SK-N-SH treated with all-trans-retinoic acid at 6 μM for 48 hours (cell line): ENCODE measurements around the gene ZXDA.

Source experiments
- ATAC-seq: fragments of 200-7000 bp; cut with Tn5 transposase; 3 replicates; pipeline ENCODE4 v1.9.1; 2020; ENCODE audit warnings: mild to moderate bottlenecking, moderate library complexity
- ARNTL ChIP-seq: fragments of 450-650 bp; formaldehyde crosslinking; IDR thresholded peaks from 2 replicates; pipeline ENCODE4 v1.5.0; 2020; ENCODE audit warnings: low read depth, mild to moderate bottlenecking, moderate library complexity, borderline replicate concordance
- BACH2 ChIP-seq: fragments of 250-450 bp; sonication (Bioruptor Pico); IDR thresholded peaks from 2 replicates; pipeline ENCODE4 v1.9.0; 2021; ENCODE audit warnings: mild to moderate bottlenecking, borderline replicate concordance
- CREB5 ChIP-seq: fragments of 250-450 bp; sonication (Bioruptor Pico); IDR thresholded peaks from 2 replicates; pipeline ENCODE4 v1.5.1; 2020; ENCODE audit warnings: low read depth, mild to moderate bottlenecking, moderate library complexity
- CSDC2 ChIP-seq: fragments of 250-450 bp; sonication (Bioruptor Pico); IDR thresholded peaks from 2 replicates; pipeline ENCODE4 v1.5.0; 2020; ENCODE audit warnings: mild to moderate bottlenecking, moderate library complexity
- CSRNP3 ChIP-seq: fragments of 250-450 bp; sonication (Bioruptor Pico); IDR thresholded peaks from 2 replicates; pipeline ENCODE4 v1.5.1; 2021; ENCODE audit warnings: mild to moderate bottlenecking, moderate library complexity
- ESRRG ChIP-seq: fragments of 250-450 bp; sonication (Bioruptor Pico); IDR thresholded peaks from 2 replicates; pipeline ENCODE4 v1.6.1; 2021; ENCODE audit warnings: mild to moderate bottlenecking
- GLIS3 ChIP-seq: fragments of 250-450 bp; sonication (Bioruptor Pico); IDR thresholded peaks from 2 replicates; pipeline ENCODE4 v1.5.0; 2020; ENCODE audit warnings: mild to moderate bottlenecking, moderate library complexity
- OSR1 ChIP-seq: fragments of 250-450 bp; sonication (Bioruptor Pico); IDR thresholded peaks from 2 replicates; pipeline ENCODE4 v1.8.0; 2022; ENCODE audit warnings: moderate library complexity, mild to moderate bottlenecking, inconsistent platforms
- PATZ1 ChIP-seq: fragments of 250-450 bp; sonication (Bioruptor Pico); IDR thresholded peaks from 2 replicates; pipeline ENCODE4 v1.8.0; 2020; ENCODE audit warnings: mild to moderate bottlenecking, moderate library complexity, borderline replicate concordance
- POU6F1 ChIP-seq: fragments of 250-450 bp; sonication (Bioruptor Pico); IDR thresholded peaks from 2 replicates; pipeline ENCODE4 v1.8.0; 2021; ENCODE audit warnings: low read depth, mild to moderate bottlenecking, moderate library complexity, borderline replicate concordance
- PPARA ChIP-seq: fragments of 250-450 bp; sonication (Bioruptor Pico); IDR thresholded peaks from 2 replicates; pipeline ENCODE4 v1.5.0; 2020; ENCODE audit warnings: mild to moderate bottlenecking, borderline replicate concordance
- RARB ChIP-seq: fragments of 250-450 bp; sonication (Bioruptor Pico); IDR thresholded peaks from 2 replicates; pipeline ENCODE4 v1.8.0; 2021; ENCODE audit warnings: mild to moderate bottlenecking, moderate library complexity
- SNAI2 ChIP-seq: fragments of 250-450 bp; sonication (Bioruptor Pico); IDR thresholded peaks from 2 replicates; pipeline ENCODE4 v1.5.0; 2020; ENCODE audit warnings: mild to moderate bottlenecking, moderate library complexity
- TCF4 ChIP-seq: fragments of 250-450 bp; sonication (Bioruptor Pico); IDR thresholded peaks from 2 replicates; pipeline ENCODE4 v1.8.0; 2021; ENCODE audit warnings: mild to moderate bottlenecking, moderate library complexity, borderline replicate concordance
- TOX ChIP-seq: fragments of 250-450 bp; sonication (Bioruptor Pico); IDR thresholded peaks from 2 replicates; pipeline ENCODE4 v1.8.0; 2021; ENCODE audit warnings: mild to moderate bottlenecking, moderate library complexity, borderline replicate concordance
- ZC3H10 ChIP-seq: fragments of 250-450 bp; sonication (Bioruptor Pico); IDR thresholded peaks from 2 replicates; pipeline ENCODE4 v1.5.1; 2021; ENCODE audit warnings: mild to moderate bottlenecking, moderate library complexity
- ZFP3 ChIP-seq: fragments of 250-450 bp; sonication (Bioruptor Pico); IDR thresholded peaks from 2 replicates; pipeline ENCODE4 v1.5.0; 2020; ENCODE audit warnings: mild to moderate bottlenecking, moderate library complexity
- ZFP30 ChIP-seq: fragments of 450-650 bp; formaldehyde crosslinking; IDR thresholded peaks from 2 replicates; pipeline ENCODE4 v1.5.0; 2022; ENCODE audit warnings: mild to moderate bottlenecking, moderate library complexity
- ZNF565 ChIP-seq: fragments of 450-650 bp; formaldehyde crosslinking; conservative IDR thresholded peaks from 2 replicates; pipeline ENCODE4 v1.5.0; 2020; ENCODE audit warnings: low read depth, mild to moderate bottlenecking, moderate library complexity
- ZNF70 ChIP-seq: fragments of 450-650 bp; formaldehyde crosslinking; IDR thresholded peaks from 2 replicates; pipeline ENCODE4 v1.5.0; 2020; ENCODE audit warnings: mild to moderate bottlenecking, moderate library complexity
- ZNF8 ChIP-seq: fragments of 450-650 bp; formaldehyde crosslinking; IDR thresholded peaks from 2 replicates; pipeline ENCODE4 v1.5.0; 2020; ENCODE audit warnings: mild to moderate bottlenecking, moderate library complexity

Gene ZXDA

DNA sequence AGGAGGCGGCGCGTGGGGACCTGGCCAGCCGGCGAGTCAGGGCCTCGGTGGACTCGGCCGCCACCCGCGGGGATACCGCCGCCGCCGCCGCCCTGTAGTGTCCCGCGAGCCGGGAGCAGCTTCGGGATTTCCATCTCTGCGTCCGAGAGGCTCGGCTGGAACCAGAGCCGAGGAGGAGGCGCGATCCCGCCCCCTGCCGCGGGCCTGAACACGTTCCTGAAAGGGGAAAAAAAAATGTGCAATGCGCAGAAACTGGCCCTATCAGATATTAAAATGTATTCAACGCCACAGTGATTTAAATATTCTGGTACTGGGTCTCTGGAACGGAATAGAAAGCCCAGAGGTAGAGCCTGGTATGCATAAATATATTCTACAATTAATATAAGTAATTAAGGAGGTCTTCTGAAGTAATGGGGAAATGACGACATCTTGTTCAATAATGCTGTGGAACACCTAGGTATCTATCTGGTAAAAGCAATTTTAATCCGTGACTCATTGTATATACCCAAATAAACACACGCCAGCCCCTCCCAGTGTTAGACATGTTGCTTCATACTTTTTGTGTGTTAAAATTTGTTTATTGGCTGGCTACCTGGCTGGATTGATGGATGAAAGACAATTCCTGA is at the start of gene ZXDA:
Gene ZXDA (minus strand): TSS at position 172 of the 626 bp plus-strand sequence. CDS start 38 bp downstream, at position 134.
- ATAC-seq, result peak; percentile 77

GRCh38 chrX:57952320-57952678 is 42.0 kb upstream of the ZXDA start:
- no peak for ATAC-seq
- no peak for TF ChIP-seq TCF4 (CRISPR knock-in tag)
- TF ChIP-seq ZNF70, result no peak
- no peak for TF ChIP-seq ARNTL (CRISPR knock-in tag)
- no peak for TF ChIP-seq BACH2 (CRISPR knock-in tag)
- TF ChIP-seq ZFP3 (CRISPR knock-in tag), result no peak
- TF ChIP-seq CSRNP3 (CRISPR knock-in tag), result no peak
- no peak for TF ChIP-seq GLIS3
- no peak for TF ChIP-seq RARB

DNA sequence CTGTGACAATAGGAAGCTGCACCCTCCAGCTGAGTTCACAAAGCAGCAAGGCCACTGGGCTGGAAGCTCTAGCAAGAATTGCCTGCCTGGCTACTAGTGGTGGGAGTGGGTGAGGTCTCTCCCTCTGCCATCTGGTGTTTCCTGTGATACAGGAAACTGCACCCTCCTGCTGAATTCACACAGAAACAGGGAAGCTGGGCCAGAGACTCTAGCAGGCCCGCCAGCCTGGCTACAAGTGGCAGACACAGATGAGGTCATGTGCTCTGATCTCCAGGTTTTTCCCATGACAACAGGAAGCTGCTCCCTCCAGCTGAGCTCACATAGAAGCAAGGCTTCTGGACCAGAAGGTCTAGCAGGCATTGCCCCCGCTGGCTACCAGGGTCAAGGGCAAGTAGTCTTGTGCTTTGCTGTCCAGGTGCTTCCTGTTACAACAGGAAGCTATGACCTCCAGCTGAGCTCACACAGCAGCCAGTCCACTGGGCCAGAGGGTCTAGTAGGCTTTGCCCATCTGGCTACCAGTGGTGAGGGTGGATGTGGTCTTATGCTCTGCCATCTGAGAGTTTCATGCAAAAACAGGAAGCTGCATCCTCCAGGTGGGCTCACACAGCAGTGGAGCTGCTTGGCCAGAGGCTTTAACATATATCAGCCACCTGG is 41.5 kb upstream of the ZXDA start:
- ATAC-seq, result no peak
- TF ChIP-seq ZFP3 (CRISPR knock-in tag) (no peak), ZNF70 (no peak), BACH2 (CRISPR knock-in tag) (no peak), GLIS3 (no peak), OSR1 (CRISPR knock-in tag) (no peak), SNAI2 (CRISPR knock-in tag) (no peak), CSDC2 (no peak), TCF4 (CRISPR knock-in tag) (no peak), ARNTL (CRISPR knock-in tag) (no peak), ZNF565 (CRISPR knock-in tag) (no peak)

DNA sequence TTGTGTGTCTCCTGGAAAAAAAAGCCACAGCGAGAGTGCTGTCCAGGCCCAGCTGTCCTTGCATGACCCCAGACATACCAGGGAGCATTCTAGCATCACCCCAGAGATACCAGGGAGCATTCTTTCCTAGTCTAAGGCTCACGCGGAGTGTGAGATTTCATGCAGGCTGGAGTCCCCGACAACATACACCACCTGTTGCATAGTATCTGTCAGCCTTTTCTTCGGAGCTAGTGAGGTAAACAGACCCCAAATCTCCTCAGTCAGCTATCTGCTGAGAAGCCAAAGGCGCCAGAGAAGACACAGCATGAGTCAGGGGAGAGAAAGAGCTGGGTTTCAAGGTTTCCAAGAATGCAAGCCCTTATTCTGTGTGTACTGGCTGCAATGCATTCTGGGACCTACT is 23.1 kb upstream of the ZXDA start:
- ATAC-seq, result no peak
- TF ChIP-seq TOX (CRISPR knock-in tag), result no peak
- no peak for TF ChIP-seq CSRNP3 (CRISPR knock-in tag)
- TF ChIP-seq ZNF8 (CRISPR knock-in tag), result no peak
- TF ChIP-seq ZFP30 (CRISPR knock-in tag), result no peak
- TF ChIP-seq PATZ1 (CRISPR knock-in tag), result no peak
- TF ChIP-seq TCF4 (CRISPR knock-in tag), result no peak
- no peak for TF ChIP-seq ZC3H10 (CRISPR knock-in tag)
- no peak for TF ChIP-seq ARNTL (CRISPR knock-in tag)

DNA sequence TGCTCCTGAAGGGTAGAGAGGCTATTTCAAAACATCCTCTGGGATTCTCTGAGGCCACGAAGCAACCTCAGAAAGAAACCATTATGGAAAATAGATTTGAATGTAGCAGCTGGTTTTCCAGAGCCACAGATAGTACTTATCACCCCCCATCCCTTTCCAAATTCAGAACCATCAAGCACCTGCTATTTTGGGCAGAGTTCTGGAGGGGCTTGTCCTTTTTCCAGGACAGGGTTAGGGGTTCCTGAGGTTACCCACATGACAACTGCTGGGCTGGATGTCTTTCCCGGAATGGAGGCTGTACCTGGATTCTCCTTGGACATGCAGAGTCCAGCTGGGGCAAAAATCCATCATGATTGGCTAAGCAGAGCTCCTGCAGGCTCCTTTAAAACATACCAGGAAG is 22.0 kb upstream of the ZXDA start:
- no peak for ATAC-seq
- no peak for TF ChIP-seq ZC3H10 (CRISPR knock-in tag)
- TF ChIP-seq PPARA (CRISPR knock-in tag), result no peak
- no peak for TF ChIP-seq ESRRG (CRISPR knock-in tag)
- no peak for TF ChIP-seq ZNF8 (CRISPR knock-in tag)
- TF ChIP-seq POU6F1 (CRISPR knock-in tag), result no peak
- no peak for TF ChIP-seq TCF4 (CRISPR knock-in tag)
- TF ChIP-seq CSRNP3 (CRISPR knock-in tag), result no peak
- no peak for TF ChIP-seq GLIS3
- no peak for TF ChIP-seq ARNTL (CRISPR knock-in tag)
- TF ChIP-seq OSR1 (CRISPR knock-in tag), result no peak
- TF ChIP-seq CSDC2, result no peak
- no peak for TF ChIP-seq PATZ1 (CRISPR knock-in tag)
- TF ChIP-seq RARB, result no peak
- TF ChIP-seq SNAI2 (CRISPR knock-in tag), result no peak
- TF ChIP-seq CREB5 (CRISPR knock-in tag), result no peak
